IPS DF 4.7 (cell line): ENCODE results near the gene GRK5.
"Not testable (repeated sequence)": the region's sequence is repeated elsewhere in the genome, so short reads cannot be mapped to it uniquely, and the experiment has no call there.

Experiments
- DNase-seq: peaks from one replicate; pipeline ENCODE4 v3.0.0-alpha.2; 2013; ENCODE audit warnings: low spot score; ENCODE audit errors: extremely low read depth

Gene GRK5

DNA sequence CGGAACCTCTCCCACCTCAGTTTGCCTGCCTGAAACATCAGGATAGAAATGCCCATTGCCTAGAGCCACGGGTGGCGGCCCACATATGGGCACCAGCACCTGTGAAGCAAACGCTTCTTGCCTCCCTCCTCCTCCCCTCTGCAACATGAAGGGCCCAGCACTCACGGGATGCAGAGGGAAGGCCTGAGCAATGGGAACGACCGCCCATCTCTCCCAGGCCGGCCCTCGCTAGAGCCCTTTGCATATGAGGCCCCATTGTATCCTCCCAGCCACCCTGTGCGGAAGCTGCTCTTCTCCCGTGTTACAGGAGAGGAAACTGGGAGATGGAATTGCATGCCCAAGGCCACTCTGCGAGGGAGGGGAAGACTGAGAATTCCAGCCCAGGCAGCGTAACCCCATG is 246.9 kb downstream of the GRK5 start:
- DNase-seq = no peak

DNA sequence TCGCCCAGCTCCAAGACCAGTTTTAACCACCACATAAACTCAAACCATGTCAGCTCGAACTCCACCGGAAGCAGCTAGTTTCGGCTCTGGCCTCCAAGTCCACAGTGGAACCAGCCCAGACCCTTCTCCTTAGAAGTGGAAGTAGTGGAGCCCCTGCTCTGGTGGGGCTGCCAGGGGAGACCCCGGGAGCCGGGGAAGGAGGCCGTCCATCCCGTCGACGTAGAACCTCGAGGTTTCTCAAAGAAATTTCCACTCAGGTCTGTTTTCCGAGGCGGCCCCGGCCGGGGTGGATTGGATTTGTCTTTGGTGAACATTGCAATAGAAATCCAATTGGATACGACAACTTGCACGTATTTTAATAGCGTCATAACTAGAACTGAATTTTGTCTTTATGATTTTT is 247.6 kb downstream of the GRK5 start:
- no peak for DNase-seq

DNA sequence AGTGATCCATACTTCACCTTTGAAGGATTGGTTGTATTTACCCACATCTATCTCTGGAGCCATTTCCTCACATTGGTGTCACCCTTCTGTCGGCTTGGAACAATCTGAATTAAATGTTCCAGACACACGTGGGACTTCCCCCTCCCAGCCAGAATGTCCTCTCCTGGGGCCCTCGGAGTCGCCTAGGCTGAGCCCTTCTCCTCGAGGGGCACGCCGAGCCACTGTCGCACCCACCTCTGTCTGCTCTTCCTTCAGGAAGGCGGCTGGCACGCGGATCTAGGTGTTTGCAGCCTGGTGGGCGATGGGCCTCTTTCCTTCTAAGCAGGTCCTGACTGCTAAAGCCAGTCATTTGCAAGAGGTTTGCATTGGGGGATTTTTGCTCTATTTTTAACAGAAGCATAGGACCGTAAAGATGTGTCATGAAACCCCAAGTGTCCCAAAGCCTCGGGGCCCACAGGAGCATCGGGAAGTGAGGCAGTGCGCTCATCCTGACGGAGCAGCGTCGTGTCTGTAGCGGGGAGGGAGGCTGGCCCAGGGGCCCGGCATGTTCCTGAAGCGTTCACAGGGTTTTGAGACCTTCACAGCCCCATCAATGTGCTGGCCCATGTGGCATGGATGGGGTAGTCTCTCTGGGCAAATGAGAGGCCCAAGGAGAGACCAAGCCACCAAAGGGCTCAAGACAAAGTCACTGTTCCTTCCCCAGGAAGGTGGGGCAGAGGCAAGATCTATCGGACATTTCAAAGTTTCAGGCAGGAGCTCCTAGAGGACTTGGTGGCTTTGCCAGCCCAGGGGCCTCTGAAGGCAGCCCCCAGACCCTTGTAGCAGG is 248.5 kb downstream of the GRK5 start:
- DNase-seq = no peak

DNA sequence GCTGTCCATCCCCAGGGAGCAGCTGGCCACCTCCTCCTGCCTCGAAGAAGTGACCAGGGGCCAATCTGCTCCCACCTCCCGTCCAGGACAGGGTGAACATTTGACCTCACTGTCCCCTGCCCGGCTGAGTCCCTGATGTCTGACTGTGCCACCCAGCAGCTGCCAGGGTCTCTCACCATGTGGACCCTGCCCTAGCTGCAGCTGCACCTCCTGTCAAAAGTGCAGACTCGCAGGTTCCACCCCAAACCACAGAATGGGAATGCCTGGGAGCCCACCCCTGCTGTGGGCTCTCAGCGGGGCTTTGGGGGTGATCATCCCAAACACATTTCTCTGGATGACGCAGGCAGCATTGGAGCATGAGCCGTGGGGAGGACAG is 249.1 kb downstream of the GRK5 start:
- DNase-seq = no peak

DNA sequence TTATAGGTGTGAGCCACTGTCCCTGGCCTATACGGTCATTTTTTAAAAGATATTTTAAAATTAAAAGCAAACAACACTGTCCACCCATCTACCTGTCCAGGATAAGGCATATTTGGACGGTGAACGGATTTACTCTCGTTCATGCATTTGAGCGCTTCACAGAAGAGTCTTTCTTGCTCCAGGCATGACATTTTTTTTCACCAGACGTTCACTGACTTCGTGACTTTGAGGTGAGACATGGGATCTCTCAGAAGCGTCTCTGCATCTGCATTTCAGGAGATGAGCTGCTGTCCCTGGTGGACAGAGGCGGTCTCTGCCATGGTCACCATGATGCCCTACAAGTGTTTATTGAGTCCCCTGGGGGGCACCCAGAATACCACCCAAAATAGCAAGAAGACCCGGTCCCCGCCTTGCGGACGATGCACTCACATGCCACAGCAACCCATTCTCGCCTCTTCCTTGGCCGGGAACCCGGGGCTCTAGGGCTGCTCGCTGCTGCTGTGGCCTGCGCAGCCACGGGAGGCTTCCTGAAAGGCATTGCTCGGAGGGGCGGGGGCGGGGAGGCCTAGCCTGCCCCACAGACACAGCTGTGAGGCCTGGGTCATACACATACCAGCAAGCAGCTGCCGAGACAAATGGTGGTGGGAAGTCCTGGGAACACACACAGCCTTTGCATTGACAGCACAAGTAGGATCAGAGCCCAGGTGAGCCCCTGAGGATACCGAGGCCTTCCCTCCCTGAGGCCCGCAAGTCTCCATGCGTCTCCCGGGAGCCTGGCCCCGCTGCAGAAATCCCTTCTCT is 250.8 kb downstream of the GRK5 start:
- no peak for DNase-seq

DNA sequence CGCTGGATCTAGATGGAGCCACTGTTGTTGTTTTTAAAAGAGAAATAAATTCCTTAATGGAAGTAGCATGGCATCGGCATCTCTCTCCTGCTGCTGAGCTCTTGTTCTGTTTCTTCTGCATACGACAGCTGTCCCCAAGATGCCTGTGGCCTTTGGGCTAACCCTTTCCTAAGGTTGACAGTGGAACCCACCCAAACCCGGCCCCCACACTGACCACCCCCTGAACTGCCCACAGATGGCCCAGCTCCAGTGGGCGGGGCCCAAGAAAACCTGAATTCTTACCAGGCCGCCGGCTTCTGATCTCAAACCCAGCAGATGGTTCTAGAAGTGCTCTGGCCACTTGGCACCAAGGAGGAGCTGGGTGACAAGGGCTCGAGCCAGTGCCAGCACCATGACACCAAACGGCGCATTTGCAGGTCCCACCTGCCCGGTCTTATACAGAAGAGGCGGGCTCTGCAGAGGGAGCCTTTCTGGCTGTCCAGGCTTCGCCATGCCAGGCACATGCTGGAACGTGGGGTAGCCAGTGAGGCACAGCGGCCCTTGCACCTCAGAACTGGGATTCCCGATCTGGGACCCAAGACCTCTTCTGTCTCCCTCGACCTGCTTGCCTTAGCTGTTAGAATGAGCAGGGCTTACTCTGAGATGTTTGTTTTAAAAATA is 252.4 kb downstream of the GRK5 start:
- DNase-seq = no peak

DNA sequence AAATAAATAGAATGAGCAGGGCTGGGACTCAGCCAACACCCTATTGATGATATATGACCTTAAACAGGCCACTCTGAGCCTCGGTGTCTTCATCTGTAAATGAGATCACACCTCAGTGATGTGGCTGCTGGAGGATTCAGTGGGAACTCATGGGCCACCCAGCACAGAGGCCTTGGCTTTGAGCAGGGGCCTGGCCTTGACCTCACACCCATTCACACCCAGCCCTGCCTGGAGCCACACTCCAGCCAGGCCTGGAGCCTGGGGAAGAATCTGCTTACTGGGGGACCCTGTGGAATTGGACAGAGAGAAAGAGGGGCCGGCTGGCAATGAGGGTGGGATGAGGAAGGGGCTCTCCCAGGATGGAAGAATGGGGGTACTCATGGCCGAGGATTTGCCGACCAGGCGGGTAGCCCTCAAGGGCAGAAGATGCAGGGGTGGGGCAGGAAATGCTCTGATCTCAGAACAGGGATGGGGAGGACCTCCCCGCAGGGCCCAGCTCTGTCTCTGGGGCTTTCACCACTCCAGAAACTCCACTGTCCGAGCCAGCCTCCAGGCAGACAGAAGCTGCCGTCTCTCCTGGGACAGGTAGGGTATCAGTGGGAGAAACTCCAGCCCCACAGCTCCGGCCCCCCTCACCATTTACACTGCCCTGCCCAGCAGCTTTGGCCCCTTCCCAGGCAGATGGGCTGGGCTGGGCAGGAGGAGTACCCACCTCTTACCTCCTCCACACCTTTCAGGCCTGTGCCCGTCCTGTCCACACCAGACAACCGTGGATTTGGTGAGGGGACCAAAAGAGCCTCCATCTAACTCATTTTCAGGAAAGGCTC is 253.2 kb downstream of the GRK5 start:
- no peak for DNase-seq

DNA sequence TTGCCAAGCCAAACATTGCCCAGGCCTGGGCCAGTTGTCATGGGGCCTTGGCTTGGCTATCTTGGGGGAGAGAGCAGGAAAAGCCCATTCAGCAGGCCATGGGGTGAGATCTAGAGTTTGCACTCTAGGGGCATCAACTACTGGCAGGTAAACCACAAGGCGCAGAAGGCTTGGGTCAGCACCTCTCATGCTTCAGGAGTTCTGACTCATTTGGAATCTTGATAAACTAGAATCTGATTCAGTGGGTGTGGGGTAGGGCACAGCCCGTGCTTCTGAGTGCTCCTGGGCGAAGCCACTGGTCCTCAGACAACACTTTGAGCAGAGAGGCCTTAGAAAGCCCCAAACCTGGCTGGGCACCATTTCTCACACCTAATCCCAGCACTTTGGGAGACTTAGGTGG is 254.0 kb downstream of the GRK5 start:
- no peak for DNase-seq

DNA sequence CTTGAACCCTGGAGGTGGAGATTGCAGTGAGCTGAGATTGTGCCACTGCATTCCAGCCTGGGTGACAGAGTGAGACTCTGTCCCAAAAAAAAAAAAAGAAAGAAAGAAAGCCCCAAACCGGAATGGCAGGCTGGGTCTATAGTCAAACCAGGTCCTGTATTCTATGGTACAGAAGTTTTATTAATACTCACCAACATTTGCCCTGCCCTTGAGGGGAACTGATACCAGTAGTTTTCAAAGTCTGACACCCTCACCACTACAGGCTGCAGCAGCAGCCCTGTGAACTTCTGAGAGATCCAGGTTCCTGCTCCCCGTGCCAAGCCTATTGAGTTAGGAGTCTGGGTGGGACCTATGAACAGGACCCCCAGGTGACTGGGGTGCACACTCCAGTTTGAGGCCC is 254.6 kb downstream of the GRK5 start:
- no peak for DNase-seq

DNA sequence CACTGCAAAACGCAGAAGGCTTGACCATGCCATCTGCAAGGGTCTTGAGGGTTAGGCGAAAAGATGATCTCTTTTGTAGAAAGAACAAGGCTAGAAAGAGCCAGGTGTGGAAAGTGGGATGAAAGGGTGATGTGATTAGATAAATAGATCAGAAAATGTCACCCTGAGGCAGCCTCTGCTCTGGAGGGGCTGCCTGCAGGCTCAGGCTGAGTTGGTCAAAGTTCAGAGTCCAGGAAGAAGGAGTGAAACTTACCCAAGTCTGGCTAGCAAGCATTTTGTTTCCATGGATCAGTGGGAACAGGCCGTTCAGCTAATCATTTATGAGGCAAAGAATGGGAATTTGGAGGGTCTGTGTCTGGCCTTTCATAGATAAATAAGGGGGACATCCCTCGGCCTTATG is 255.4 kb downstream of the GRK5 start:
- DNase-seq = no peak

DNA sequence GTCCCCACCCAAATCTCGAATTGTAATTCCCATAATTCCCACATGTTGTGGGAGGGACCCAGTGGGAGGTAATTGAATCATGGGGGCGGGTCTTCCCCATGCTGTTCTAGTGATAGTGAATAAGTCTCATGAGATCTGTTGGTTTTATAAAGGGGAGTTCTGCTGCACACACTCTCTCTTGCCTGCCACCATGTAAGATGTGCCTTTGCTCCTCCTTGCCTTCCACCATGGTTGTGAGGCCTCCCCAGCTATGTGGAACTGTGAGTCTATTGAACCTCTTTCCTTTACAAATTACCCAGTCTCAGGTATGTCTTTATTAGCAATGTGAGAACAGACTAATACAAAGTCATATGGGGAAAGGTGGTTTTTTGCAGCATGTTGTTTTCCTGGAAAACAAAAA is 255.8 kb downstream of the GRK5 start:
- not testable (repeated sequence) for DNase-seq

DNA sequence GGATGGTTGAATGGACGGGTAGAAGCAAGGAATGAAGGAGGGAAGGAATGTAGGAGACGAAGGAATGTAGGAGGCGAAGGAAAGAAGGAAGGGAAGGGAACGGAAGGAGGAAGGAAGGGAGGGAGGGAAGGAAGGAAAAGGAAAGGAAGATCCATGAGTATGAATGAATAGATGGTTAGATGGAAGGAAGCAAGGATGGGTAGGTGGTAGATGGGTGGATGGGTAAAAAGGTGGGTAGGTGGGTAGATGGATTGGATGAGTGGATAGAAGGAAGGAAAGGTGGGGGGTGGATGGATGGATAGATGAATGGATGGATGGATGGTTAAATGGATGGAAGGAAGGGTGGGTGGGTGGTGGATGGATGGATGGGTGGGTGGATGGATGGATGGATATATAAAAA is 257.7 kb downstream of the GRK5 start:
- no peak for DNase-seq

DNA sequence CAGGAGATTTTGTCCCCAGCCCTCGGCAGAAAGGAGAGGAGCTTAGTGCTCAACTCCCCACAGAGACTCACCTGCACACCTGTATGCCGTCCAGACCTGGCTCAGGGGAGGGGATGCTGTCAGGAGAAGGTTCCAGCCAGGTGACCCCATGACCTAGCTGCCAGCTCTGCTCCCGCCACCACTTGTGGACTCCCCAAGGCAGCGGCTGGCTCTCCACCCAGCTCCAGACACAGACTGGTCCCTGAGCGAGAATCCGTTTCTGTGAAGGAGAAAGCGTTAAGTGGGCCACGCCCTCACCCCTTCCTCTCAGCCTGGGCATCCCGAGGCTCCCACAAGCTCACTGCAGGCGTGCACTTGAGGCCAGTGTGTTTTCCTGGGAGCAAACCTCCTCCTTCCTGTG is 258.7 kb downstream of the GRK5 start:
- no peak for DNase-seq

DNA sequence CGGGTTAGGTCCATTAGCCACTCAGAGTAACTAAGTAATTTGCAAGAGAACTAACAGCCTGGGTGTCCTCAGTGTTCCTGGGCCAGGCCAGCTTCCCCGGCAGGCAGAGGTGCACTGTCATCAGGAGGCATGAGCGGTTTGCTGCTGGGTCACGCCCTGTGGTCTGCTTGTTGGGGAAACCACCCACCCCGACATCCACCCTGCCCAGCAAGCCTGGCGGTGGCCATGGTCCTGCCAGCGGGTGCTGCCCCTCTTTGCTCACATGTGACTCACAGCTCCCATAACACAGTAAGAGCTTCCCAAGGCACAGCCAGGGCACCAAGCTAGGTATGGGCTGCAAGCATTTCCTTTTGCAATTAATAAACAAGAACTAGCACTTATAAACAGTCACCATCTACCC is 259.3 kb downstream of the GRK5 start:
- no peak for DNase-seq

DNA sequence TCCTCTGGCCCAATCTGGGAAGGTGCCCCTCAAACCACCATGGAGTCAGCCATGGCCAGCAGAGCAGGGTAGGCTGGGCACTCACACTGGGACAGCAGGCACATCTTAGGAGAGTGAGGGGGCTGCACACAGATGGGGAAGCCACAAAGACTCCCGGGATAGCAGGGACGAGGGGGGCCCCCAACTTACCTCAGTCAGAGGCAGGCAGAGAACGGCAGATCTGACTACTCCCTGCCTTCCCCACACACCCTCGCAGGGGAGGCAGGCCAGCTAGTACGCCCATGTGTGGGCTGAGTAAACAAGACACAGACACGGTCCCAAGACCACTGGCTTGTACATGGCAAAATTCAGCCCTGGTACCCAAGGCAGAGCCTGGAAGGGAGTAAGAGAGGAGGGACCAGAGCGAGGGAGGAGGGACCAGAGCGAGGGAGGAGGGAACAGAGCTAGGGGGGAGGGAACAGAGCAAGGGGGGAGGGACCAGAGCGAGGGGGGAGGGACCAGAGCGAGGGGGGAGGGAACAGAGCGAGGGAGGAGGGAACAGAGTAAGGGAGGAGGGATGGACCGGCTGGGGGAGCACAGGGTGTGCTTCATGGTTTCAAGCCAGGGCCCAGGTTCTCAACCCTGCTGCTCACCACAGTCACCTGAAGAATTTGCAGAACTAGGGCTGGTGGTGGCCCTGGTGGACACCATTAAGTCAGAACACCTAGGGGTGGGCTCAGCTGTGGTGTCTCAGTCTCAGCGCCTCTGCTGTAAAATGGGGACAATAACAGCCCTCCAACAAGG is 261.4 kb downstream of the GRK5 start:
- DNase-seq = no peak

DNA sequence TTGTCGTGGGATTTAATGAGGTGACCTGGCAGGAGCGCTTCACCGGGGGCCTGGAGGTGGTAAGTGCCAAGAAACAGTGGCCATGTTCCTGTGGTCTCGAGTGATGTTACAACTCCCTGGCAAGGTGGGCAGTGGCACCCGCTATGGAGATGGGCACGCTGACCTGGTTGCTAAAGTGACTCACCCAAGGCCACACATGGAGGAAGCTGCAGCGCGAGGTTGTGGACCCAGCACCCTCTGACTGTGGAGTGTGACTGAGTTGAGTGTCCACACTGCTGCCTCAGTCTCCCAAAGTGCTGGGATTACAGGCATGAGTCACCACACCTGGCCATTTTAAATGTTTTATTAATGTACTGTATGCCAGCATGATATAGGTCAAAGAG is 261.9 kb downstream of the GRK5 start:
- no peak for DNase-seq

DNA sequence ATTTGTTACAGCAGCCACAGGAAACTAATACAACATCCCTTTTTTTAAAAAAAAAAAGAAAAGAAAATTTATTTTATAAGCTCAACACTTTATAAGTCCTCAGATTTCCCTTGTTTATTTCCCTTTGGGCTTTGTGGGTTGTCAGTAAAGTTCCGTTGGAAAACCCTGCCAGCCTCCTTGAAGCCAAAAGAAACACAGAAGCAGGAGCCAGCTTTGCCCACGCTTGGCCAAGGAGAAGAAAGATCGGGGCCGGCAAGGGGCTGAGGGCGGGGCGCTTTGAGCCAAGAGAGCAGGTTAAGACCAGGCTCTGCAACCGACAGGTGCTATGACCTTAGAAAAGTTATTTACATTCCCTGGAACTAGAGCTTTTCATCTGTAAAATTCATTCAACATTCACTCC is 262.5 kb downstream of the GRK5 start:
- no peak for DNase-seq

DNA sequence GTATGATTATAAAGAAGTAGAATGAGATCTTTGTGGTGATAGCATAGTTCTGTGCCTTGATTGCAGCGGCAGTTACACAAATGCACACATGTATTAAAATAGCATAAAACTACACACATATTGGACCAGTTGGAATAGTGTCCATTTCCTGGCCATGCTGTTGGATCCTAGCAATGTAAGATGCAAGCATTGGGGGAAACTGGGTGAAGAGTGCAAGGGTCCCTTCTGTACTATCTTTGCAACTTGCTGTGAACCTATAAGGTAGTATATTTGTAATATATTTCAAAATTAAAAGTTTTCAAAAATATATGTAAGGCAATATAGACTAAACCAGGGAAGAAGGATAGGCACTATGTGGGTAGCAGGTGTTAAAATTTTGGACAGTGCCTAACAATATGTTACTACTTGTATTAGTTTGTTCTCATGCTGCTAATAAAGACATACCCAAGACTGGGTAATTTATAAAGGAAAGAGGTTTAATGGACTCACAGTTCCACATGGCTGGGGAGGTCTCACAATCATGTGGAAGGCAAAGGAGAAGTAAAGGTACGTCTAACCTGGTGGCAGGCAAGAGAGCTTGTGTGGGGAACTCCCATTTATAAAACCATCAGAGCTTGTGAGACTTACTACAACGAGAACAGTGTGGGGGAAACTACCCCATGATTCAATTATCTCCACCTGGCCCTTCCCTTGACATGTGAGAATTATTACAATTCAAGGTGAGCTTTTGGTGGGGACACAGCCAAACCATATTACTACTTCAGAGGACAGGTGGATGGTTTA is 263.7 kb downstream of the GRK5 start:
- no peak for DNase-seq

DNA sequence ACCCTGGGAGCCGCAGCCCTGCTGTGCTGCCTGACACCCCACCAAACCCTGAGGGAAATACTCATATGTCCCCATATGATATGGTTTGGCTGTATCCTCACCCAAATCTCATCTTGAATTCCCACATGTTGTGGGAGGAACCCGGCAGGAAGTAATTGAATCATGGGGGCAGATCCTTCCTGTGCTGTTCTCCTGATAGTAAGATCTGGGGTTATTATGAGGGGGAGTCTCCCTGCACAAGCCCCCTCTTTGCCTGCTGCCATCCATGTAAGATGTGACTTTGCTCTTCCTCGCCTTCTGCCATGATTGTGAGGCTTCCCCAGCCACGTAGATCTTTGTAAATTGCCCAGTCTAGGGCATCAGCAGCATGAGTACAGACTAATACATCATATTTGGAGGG is 266.4 kb downstream of the GRK5 start:
- DNase-seq = no peak

DNA sequence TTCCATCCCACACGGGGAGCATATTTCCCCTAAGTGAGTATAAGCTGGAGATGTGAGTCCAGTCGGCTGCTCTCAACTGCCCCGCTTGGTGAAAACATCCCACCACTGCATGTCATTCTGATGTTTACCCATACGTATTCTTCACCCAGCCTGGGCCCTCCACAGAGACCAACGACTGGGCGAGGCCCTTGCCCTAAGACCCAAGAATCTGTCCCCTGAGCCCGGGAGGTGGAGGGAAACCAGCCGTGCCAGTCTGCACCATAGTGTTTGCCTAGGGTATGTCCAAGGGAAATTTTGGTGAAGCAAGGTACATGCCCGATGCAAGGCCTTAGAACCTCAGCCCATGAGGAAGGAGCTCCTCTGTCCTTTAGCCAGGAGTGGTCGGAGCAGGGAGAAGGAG is 267.2 kb downstream of the GRK5 start:
- no peak for DNase-seq
